GM12892 (cell line): ENCODE data around the gene WWOX.
"Not testable (repeated sequence)": the region's sequence is repeated elsewhere in the genome, so short reads cannot be mapped to it uniquely, and the experiment has no call there.

ENCODE experiments used
- DNase-seq: peaks from one replicate; pipeline ENCODE4 v3.0.0; 2011; ENCODE audit not compliant: insufficient read length
- FAIRE-seq: peaks from 2 replicates; lab custom pipeline; 2011; peaks lifted over from hg19 to GRCh38; lab: Jason Lieb, UNC
- POLR2A ChIP-seq: IDR thresholded peaks from 2 replicates; pipeline ENCODE4 v1.6.1; 2011; ENCODE audit warnings: low read depth, low read length, control low read depth
- POLR2AphosphoS5 ChIP-seq: IDR thresholded peaks from 2 replicates; pipeline ENCODE4 v1.6.1; 2011; ENCODE audit warnings: low read depth, low read length, control low read depth
- TAF1 ChIP-seq: IDR thresholded peaks from 2 replicates; pipeline ENCODE4 v1.6.1; 2011; ENCODE audit warnings: low read depth, mild to moderate bottlenecking, control low read depth, low read length, borderline replicate concordance

The WWOX gene

DNA sequence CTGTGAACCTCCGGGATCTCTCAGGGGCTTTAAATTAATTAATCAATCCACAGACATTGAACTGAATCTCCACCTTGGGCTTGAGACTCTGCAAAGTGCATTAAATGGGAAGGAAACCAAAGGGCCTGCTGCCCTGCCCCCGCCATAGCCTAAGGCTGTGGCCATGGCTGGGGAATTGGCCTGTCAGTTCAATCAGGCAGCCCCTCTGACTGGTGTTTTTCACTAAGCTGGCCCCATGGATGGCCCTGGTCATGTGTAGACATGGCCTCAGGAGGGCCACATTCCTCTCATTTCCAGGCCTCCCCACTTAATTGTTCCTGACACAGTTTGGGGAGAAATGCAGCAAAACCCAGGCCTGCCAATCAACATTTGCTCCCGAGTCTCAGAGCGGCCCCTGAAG is 499.8 kb downstream of the WWOX start:
- TF ChIP-seq POLR2A: no peak
- no peak for TF ChIP-seq TAF1
- no peak for FAIRE-seq
- DNase-seq: no peak

DNA sequence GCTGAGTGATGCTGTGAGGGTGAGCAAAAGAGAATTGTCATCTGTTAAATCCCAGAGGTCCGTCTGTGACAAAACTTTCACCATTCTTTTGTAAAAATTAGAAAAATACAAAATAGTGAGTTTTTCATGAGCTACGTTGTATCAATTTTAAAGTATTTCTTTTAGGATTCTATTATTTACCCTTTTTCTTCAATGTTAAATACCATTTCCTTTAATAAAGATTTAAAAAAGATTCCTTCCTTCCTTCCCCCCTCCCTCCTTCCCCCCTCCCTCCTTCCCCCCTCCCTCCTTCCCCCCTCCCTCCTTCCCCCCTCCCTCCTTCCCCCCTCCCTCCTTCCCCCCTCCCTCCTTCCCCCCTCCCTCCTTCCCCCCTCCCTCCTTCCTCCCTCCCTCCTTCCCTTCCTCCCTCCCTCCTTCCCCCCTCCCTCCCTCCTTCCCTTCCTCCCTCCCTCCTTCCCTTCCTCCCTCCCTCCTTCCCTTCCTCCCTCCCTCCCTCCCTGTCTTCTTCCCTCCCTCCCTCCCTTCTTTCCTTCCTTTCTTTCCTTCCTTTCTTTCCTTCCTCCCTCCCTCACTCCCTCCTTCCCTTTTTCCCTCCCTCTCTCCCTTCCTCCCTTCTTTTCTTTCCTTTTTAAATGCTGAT is 505.1 kb downstream of the WWOX start:
- FAIRE-seq: not testable (repeated sequence)

DNA sequence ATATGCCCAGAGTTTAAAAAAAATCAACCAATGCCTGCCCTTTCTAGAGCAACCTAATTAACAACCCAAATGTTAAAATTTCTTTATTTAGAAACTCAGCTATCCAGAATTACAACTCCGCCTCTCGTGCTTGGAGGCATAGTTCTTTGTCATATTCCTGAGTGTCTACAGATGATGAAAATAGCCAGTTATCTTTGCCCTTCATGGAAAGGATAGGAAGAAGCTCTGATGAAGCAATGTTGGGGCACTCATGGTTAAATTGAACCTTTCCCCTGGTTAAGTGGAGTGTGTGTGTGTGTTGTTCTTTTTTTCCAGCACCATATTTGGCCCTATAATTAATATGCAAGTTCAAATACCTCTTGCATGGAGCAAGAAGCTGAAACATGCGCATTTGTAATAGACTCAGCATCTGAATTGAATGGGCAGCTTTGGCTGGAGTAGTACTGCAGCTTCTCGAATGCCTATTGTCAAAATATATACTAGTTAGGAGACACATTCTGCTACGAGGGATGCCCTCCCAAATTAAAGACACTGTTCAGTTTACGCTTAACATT is 506.2 kb downstream of the WWOX start:
- DNase-seq (no peak), FAIRE-seq (no peak)
- TF ChIP-seq POLR2A: no peak
- TF ChIP-seq TAF1: no peak
- TF ChIP-seq POLR2AphosphoS5: no peak

More for the DNA sequence above, 505.1 kb downstream of the WWOX start:
- not testable (repeated sequence) for DNase-seq

DNA sequence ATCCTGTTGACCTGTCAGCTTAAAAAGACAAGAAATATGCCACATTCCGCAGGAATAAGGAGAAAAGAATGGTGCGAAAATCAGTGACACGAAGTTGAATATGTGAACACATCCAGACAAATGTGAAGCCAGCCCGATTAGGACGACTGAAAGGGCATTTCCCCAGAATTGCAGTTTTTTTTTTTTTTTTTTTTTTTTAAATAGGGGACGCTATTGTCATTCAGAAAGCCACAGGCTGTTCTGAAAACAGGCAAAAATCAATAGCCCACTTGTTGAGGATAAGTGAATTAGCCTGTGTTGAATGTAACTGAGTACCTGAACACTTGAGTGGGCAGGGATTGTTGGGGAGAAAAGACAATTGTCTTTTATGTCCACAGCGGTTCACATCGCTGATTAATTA is 507.1 kb downstream of the WWOX start:
- TF ChIP-seq POLR2A (no peak), POLR2AphosphoS5 (no peak), TAF1 (no peak)
- FAIRE-seq (no peak), DNase-seq (no peak)

DNA sequence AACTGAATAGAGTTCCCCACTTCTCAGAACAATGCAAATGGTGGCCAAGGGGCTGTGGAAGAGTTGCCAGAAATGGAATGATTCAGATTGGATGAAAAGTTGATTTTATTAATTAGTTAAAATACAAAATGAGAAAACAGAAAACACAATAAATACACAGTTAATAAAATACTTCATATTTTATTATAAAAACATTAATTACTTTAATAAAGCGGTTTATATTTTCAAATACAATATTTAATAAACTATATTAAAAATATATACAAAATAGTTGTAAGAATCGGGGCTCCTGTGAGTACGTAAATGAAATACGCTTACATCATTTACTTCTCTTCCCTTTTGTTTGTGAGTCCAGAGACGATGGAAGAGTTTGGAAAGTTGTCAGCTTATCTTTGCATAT is 507.6 kb downstream of the WWOX start:
- no peak for TF ChIP-seq TAF1

DNA sequence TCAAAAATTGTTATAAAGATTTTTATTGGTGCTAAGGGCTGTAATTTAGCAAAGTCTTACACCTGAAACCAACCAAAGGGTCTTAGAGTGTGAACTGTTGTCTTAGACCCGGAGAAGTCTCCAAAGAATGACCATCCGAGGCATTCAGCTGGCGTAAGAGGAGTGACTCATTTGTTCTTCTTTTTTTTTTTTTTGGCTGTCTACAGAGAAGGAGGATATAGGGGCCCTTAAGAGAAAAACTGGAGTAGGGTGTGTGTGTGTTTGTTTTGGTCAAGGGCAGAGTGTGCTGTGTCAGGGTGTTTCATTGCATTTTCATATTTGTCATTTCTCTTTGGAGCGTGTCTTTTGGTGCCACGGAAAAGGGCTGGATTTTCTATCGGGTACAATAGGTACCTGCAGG is 508.0 kb downstream of the WWOX start:
- FAIRE-seq (no peak), DNase-seq (no peak)
- no peak for TF ChIP-seq POLR2AphosphoS5
- no peak for TF ChIP-seq TAF1
- no peak for TF ChIP-seq POLR2A

More for the DNA sequence above, 507.6 kb downstream of the WWOX start:
- DNase-seq (no peak), FAIRE-seq (no peak)

DNA sequence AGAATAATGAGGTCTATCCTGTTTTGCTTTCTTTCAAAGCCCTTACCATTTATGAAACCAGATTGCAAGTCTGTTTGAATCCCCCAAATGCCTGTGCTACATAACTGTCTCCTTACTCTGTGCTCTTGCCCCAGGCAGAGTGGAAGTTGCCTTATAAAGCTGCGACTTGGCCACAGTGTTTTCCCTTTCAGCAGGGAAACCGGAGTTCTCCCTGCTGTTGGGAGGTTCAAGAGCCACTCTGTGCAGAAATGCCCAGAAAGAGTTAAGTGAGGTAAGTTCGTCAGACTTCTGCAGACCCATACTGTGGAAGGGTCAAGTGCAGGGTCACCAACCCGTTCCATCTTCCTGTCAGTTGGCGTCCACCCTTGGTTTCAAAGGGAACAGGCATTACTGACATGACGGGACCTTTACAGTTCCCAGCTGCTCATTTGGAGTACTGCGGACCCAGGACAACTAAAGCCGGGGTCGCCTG is 508.9 kb downstream of the WWOX start:
- no peak for DNase-seq
- TF ChIP-seq TAF1 (no peak), POLR2AphosphoS5 (no peak), POLR2A (no peak)
- FAIRE-seq: no peak

DNA sequence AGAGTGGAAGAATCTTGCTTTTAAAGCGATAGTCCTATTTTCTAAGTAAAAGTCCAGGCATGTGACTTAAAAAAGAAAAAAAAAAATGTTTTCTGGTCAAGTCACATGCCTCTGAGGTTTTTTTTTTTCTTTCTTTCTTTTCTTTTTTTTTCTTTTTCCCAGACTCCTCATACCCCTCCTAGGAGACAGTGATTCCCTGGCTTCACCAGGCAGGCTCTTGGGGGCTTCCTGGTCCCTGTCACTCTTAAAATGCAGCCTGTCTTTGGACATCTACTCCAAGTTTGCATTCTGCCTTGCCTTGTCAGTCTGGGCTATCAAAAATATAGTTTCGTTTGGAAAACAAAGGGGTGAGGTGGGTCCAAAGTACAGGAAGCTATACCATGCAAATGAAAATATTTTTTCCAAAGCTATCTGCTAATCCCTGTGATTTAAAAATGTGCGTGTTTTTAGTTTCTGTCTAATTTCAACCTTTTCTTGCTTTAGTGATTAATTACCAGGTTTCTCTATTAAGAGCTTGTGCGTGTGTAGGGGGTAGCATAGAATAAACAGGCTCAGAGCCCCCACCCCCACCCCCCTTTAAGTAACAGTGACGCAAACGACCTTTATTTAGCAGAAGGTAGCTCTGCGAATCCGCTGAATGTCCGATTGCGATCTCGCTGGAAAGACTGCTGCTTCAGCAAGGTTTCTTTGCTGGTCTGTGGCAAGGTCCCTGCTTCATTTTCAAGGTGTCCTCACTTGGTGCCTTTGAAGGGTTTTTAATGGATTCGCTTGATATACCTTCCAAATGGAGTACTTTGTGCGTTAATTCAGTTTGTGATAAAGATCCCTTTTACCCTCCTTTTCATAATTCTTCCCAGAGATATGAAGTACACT is 510.2 kb downstream of the WWOX start:
- FAIRE-seq (no peak), DNase-seq (no peak)
- TF ChIP-seq POLR2A (no peak), TAF1 (no peak), POLR2AphosphoS5 (no peak)

DNA sequence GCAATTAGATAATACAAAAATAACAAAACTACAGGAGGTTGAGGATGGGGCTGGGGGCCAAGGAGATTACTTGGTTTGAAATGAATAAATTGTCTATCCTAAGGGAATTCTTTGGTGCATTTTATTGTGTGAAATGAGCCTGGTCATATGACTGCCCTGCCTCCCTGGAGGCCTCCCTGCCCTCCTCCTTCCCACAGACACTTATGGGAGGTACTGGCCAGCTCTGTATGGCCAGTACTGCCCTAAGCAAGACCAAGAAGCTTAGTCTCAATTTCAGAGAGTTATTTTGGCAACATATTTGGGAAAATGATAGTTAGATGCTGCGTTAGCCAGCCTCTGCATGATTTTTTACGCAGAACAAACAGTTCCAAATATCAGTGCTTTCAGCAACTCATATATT is 511.9 kb downstream of the WWOX start:
- TF ChIP-seq POLR2AphosphoS5: no peak
- no peak for TF ChIP-seq POLR2A
- TF ChIP-seq TAF1: no peak
- FAIRE-seq (no peak), DNase-seq (no peak)

DNA sequence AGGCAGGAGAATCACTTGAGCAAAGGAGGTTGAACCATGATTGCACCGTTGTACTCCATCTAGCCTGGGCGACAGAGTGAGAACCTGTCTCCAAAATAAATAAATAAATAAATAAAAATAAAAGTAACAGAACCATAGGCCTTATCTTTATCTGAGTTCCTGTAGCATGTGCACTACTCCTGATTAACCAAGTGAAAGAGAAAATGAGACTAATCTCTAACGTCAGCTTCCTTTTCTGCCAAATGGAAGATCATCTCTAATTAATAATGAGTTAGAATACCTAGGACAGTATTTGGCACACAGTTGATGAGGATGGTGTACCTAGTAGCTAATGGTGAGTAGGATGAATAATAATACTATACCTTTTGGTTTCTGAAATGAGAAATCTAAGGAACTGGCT is 520.4 kb downstream of the WWOX start:
- FAIRE-seq: no peak
- no peak for DNase-seq
- TF ChIP-seq POLR2A (no peak), TAF1 (no peak), POLR2AphosphoS5 (no peak)

DNA sequence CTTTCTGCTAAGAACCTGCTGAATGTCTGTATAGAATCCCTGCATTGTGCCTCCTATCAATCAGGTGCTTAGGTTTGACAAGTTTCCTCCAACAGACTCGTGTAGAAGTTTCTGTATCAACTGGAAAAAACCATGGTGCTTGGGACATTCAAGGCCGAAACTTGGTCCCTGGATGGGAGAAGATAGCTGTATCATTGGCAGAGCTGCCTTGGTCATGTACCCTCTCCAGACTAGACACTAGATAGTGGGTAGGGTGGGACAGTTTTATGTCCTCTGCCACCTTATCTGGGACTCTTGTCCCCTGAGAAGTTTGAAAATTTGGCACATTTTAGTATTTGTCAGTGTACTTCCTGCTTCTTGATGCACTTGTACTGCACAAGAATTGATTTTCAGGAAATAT is 520.8 kb downstream of the WWOX start:
- TF ChIP-seq TAF1 (no peak), POLR2A (no peak), POLR2AphosphoS5 (no peak)
- DNase-seq (no peak), FAIRE-seq (no peak)

DNA sequence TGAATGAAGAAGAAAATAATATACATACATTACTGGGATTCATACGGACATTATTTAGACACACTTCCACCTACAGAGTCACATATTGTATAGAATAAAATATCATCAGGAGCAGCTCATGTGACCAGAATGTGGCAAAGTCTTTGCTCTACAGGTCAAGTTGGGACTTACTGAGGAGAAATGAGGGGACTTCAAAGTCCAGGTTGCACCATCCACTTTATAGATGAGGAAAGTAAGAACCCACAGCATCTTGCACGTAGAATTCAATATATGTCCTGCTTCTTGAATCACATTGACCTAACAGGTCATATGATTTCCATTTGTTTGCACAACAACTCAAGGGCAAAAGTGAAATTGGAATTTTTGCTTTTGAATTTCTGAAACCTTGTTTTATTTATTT is 524.3 kb downstream of the WWOX start:
- no peak for FAIRE-seq
- TF ChIP-seq TAF1 (no peak), POLR2AphosphoS5 (no peak), POLR2A (no peak)
- no peak for DNase-seq

DNA sequence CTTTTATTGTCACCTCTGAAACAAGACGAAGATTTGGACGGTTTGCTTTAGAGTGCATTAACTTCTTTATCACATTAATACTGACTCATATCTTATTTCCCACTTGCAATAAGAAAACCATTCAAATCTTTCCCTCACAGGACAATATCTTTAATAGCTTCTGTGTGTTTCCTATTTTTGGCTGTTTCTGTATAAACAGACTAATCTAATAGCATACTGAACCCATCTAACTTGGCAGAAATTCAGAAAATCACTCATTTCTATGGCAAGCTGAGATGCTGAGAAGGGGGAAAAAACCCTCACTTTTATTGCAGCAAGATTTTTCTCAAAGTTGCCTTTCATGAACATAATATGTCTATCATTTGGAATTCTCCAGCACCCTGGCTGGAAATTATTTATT is 524.9 kb downstream of the WWOX start:
- FAIRE-seq: no peak
- TF ChIP-seq POLR2AphosphoS5 (no peak), POLR2A (no peak), TAF1 (no peak)
- no peak for DNase-seq
